Posterior cingulate gyrus (tissue), 11 donors: ENCODE measurements around the gene MYRIP.

ENCODE experiments used
- DNase-seq, 10 donors: peaks; one replicate each; pipeline versions ENCODE4 v3.0.0 to v3.0.0-alpha.2; 2020 to 2021; ENCODE audit warnings: mixed read lengths in 3 of 10
- intact Hi-C: fragments of 100-400 bp; cut with DNase I; formaldehyde crosslinking; loops from one replicate; pipeline ENCODE4 v1.15.1; 2023

MYRIP gene

DNA sequence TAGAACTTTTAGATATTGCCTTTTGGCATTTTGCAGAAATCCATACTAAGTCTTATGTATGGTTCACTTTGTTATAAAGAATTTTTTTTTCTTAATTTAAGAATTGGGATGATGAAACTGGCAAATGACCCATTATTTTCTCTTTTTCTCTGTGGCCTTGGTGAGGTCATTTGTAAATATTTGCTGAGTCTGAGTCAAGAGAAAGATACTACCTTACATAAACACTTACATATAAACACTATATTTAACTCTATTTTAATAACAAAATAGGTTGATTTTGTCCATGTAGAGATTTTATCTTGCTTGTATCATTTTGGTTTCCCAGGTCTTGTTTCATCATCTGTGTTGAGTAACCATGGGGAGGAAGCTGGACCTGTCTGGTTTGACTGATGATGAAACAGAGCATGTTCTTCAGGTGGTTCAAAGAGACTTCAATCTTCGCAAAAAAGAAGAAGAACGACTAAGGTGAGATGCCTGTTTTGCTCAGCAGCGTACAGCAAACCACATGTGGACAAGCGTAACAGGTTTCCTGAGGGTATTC, 91.1 kb downstream of the MYRIP start:
- intact Hi-C loops, result no loop called here
- DNase-seq, result no peak

DNA sequence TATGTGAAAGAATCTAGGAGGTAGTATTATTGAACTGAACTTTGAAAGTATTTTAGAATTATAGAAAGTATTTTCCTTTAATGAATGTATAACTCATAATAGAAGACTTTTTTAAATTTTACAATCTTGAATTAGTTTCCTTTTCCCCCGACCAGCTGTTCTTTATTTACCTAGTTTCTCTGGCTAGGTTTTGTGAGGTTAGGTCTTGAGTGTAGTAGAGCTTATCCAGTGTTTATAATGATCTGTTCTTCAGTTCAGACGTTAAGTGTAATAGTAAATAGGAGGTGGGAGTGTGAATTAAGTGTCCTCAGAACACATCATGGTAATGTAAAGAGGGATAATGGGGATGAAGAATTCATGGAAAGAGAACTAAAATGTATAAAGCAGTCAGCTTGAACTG, 93.8 kb downstream of the MYRIP start:
- intact Hi-C loops, result no loop called here
- DNase-seq, result no peak

DNA sequence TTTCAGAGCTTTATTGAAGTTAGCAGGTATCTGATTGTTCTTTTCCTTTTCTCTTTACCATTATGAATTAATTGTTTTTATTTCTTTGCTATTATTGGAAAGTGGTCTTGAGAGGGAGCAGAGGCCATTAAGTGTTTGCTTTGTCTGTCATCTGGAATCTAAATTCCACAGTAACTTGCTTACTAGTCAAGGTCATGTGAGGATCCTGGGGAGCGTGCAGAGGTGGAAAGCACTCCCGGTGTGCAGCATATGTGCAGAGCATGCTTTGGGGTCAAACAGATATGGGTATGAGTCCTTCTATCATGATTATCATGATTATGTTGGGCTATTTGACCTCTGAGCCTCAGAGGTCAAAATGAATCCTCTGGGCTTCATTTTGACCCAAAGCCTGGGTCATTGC, 96.4 kb downstream of the MYRIP start:
- intact Hi-C loops, result no loop called here
- DNase-seq, result no peak

DNA sequence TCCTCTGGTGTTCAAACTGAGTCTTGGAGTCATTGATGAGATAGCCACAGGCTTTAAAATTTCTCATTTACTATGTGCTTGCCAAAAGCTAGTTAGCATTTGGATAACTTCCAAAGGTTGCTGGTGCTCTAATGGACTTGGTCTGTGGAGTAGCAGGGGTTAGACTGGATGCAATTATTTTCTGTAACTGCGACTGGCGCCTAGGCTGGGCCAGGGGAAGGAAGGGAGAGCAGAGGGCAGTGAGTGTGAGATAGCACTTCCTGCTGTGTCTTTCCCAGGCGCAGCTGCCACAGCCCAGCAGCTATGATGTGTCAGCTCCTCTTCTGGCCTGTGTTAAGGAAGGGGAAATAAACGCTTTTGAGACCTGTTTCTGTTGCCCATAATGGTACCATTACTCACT, 98.6 kb downstream of the MYRIP start:
- intact Hi-C loops, result no loop called here
- peak in 1 of 10 donors; percentile 28 for DNase-seq

DNA sequence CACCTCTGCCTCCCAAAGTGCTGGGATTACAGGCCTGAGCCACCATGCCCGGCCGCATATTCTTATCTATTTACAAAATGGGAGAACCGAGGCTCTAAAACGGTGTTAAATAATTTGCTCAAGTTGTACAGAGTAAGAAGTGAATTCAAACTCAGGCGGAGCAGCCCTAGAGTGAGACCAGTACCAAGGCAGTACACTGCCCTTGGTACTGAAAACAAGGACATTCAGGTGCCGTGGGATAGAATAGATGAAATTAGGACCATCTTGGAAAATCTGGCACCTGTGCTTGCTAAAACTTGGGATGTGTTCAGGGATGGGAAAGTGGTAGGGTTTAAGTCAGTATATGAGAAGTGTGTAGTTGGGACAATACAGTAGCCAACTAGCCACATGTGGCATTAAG, 100.7 kb downstream of the MYRIP start:
- DNase-seq, result no peak
- intact Hi-C loops, result no loop called here

DNA sequence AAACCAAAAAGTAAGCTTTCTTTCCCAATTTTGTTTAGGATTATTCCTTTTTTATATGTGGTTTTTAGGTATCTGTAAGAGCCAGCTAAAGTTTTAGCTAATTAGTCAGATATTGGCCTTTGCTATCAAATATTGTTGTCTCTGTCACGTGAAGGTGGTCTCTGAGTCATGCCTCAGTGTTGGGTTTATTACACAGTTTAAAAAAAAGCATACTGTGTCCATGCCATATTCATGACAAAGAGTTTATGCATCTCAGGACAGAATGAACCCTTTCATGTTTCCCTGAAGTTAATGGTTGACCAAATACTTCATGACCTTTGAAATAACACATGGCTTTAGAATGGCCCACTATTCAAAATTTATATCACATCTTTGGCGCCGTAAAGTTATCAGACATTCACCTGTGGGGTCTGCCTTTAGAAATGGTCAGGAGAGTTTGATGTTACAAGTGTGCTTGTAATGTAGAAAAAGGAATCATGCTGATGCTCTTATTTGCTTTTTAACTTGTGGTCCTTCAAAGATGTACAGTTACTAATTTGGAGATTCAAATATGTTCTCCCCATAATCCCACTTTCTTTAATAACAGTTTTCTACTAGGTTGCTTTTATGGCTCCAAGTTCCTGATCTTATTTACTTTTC, 101.5 kb downstream of the MYRIP start:
- no peak for DNase-seq
- intact Hi-C loops, result no loop called here

DNA sequence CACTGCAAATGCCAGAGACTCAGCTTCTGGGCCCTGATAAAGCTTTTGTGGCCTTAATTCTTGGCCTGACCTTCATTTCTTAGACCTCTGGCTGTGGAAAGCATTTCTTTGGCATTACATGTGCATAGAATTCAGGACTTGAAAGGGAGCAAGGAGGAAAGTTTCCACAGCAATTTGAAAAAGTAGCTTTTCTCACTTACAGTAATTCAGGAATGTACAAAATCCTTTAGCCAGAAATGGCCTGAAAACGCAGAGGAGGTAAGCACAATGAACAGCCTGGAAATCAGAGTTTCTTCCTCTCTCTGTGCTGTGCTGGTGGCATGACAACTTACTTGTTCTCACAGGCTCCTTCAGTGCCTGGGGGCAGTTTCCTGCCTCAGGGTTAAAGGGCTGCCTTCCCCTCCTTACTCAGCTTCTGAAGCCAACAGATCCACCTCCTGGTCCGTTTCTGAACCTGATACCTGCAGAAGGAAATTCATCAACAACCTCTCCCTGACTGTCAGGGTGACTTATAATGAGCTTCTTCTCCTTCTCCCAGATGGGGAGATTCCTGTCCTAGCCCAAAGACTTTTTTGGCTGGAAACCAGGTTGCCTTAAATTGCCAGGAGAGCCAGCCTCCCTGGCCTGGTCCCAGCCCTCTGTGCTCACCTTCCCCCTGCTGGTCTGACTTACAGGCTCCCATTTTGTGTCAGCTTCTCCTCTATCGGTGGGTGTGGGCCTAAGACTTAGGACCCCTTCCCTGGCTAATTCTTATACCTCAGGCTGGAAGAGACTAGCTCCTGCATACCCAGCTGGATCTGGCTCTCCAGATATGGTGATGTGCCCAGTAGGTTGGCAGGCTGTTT, 102.3 kb downstream of the MYRIP start:
- DNase-seq, result no peak
- intact Hi-C loops, result no loop called here

DNA sequence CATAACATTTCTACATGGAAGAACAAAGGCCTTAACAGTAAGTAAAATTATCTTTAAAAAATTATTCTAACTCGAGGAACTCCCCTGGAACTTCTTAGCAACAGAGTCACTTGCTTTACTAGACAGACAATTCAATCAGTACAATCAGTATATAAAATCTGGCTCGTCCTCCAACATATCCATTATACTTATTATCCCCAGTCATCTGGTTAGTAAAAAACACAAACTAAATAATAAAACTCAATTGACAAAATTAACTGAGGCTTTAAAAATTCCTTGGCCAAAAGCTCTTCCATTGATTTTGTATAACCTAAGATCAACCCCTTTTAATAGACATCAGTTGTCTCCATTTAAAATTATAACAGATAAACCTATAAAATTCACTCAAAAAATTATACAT, 105.6 kb downstream of the MYRIP start:
- no peak for DNase-seq

DNA sequence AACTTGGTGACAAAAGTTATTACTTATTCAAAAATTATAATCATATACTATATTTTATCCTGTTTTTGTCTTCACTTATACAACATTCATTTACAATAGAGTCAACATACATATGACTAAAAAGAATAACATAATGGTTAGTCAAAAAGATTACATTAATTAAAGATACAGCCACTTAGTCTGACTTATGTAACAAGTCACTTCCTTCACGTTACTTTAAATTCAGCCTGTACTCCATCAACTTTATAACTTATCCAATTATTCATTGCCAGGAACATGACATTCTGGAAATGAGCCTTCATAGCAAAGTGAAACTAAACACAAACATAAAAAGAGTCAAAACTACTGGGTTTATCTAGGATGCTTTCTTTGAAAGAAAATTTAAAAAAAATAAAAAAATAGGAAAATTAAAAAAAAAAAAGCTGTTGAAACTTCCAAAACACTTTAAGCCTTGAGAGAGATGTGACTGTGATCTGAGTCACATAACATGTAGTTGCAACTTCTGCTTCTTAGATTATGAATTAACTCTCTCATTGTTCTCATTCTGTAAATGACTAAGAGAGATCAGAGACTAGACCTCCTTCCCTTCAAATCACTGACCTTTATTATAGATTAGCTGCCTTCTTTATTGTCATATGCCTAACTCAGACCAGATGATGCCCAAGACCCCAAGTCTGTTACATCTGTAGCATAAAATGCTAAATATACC, 107.8 kb downstream of the MYRIP start:
- intact Hi-C loops, result no loop called here
- DNase-seq, result no peak

More for the DNA sequence above, 105.6 kb downstream of the MYRIP start:
- intact Hi-C loops, result no loop called here

DNA sequence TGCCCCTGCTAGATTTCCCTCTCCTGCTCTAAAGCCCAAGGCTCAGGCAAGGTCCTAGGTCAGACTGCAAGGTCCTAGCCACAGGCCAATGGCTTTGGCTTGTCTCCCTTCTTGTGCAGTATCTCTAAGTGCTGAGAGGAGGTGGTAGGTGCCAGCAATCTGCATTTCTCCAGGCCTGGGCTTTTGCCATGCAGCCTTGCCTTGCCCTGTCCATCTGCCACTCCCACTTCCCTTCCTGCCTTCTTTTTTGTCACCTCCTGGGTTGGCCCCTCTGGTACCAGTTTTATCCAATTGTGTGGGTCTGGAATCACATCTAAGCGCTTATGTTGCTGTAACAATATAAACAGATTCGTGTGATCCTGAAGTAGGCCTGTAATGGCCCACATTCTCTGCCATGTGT, 109.9 kb downstream of the MYRIP start:
- intact Hi-C loops, result no loop called here
- peak in 1 of 10 donors; percentile 67 for DNase-seq

DNA sequence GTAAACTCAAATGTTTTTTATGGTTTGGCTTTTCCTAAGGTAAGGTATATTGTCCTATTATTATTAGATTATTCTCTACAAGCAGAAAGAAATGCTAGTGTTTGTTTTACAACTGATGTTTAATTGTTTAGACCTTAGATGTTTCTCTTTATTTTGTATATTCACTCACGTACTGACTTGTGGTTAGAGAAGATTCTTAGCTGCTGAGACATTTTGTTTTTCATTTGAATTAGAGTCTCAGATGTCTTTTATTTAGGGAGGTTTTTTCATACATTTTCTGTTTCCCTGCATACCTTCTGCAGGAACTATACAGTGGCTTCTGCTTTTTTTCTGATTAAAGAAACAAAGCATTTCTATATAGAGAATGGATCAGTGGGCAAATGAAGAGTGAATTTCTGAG, 110.9 kb downstream of the MYRIP start:
- intact Hi-C loops, result no loop called here
- DNase-seq, result no peak

DNA sequence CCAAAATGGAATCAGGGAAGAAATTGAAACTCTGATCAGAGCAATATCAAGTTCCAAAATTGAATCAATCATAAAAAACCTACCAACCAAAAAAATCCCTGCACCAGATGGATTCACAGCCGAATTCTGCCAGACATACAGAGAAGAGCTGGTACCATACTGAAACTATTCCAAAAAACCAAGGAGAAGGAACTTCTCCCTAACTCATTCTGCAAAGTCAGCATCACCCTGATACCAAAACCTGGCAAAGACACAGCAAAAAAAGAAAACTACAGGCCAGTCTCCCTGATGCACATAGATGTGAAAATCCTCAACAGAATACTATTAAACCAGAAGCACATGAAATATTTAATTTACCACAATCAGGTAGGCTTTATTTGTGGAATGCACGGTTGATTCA, 118.1 kb downstream of the MYRIP start:
- DNase-seq, result no peak
- intact Hi-C loops, result no loop called here

DNA sequence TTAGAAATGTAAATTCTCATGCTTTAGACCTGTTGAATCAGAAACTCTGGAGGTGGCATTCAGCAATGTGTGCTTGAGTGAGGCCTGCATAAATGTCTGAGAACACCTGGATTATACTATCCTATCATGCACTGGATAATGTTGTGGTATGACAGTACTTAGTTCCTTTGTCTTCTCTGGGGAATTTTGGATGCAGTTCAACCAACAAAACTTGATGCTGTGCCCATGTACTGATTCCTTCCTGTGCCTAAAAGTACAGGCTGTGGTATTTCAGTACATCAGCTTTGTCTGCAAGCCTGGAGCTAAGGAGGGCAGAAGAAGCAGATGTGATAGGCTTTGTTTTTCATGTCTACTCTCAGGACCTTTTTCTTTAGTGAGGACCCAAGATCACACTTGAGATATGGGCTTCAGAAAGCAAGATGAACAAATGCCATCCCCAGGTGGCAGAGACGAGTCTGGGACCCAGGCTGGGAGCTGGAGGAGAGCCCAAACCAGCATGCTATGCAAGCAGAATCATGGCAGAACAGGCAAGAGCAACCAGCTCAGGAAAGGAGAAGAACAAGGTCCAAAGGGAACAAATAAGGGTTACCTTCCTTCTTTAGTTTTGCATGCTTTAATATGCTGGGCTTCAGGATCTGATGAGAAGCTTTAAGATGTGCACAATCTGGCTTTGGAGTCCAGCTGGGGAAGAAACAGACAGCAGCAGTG, 124.7 kb downstream of the MYRIP start:
- intact Hi-C loops, result no loop called here
- DNase-seq, result no peak

DNA sequence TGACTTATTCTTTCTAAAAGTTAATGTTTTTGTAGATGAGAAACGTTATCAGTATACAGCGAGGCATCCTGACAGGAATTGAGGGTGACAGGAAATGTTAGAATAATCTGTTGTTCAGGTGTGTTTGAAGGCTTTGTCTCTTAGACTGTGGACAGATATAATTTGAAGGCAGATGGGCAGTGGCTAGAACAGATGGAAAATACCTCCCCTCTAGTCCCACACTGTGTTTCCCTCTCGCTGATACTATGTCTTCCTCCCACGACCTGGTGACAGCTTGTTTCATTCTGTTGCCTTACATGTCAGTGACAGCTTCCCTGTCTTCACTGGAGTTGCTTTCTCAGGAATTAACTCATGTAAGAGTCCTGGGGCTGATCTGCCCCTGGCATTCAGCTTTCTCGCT, 125.3 kb downstream of the MYRIP start:
- DNase-seq, result no peak
- intact Hi-C loops, result no loop called here

DNA sequence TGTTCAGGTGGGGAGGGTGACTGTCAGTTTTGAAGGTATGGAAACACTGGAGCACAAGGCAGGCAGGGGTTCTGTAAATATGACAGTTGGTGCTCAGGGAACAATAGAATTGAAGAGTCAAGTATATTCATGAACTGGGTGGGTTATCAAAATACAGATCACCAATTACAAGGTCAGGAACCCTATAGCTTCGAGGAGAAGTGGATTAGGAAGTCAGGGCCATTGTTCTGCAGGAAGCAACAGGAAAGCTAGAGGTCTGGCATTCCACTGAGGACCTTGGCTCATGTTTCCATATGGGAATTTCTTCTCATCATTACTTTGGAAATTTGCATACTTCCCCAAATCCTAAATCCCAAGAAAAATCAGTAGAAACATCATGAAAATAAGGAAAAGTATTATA, 125.9 kb downstream of the MYRIP start:
- DNase-seq, result no peak
- intact Hi-C loops, result no loop called here

DNA sequence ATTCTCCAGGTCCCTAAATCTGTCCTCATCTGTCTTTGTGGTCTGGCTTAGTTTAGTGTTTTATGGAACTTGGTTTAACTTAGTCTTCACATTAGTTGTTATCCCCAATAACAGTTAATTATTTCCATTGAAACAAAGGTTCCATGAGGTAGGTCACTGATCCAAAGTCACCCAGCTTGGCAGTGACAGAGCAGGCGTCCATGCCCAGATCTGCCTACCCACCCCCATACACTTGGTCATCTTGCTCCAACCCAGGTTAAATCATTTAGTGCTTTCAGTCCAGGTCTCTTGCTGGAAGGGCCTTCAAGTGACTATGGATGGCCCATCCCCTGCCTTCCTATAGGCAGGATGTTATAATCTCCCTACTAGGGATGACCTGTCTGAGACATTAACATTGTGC, 127.4 kb downstream of the MYRIP start:
- intact Hi-C loops, result no loop called here

DNA sequence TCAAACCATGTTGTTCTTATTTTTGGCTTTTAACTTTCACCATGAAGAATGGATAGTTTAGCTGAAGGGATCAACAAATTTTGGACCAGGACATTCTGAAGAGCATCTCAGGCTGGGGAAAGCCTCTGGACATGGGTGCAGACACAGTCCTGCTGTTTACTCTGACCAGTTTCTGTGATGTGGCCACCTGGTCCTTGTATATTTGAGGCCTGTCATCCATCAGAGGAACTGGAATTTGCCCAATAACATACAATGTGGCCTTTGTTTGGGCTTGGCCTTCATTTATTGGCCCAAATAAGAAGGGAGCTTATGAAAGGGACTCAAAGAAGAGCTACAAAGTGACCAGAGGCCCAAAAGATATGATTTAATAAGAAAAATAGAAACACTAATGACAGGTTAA, 127.9 kb downstream of the MYRIP start:
- DNase-seq, result peak in 3 of 10 donors; percentile 16 to 48 (median 36)
- intact Hi-C loops, result no loop called here

More for the DNA sequence above, 127.4 kb downstream of the MYRIP start:
- no peak for DNase-seq

DNA sequence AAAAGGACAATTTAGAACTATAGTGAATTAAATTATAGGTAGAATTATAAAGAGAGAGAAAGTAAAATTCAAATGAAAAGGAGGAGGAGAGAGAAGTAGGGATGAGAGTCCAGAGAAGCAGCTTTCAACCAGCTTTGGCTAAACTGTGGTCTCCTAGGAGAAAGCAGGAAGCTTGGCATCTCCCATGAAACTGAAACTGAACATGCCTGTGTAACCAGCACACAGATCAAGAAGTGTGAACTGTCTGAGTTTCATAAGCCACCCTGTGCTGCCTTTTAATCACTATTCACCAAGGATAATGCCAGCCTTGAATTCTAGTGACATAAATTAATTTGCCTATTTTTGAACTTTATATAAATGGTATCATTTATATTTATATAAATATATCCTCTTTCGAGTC, 128.5 kb downstream of the MYRIP start:
- no peak for DNase-seq
- intact Hi-C loops, result no loop called here

DNA sequence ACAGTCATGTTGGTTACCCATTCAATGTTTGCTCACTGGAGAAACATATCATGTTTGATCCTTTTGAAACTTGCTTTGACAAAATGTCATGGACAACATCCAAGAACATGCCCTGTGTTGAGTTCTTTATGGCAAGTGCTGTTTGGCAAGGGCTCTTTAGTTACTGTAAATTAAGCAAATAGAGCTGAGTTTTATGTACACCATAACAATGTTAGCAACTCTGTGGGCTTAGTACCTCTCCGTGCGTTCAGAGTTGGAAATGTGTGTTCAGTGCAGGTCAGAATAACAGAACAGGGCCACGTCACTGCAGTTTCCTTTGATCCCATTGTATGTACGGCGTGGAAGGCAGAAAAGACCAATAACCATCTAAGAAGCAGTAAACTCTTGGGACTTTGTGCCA, 132.5 kb downstream of the MYRIP start:
- no peak for DNase-seq

DNA sequence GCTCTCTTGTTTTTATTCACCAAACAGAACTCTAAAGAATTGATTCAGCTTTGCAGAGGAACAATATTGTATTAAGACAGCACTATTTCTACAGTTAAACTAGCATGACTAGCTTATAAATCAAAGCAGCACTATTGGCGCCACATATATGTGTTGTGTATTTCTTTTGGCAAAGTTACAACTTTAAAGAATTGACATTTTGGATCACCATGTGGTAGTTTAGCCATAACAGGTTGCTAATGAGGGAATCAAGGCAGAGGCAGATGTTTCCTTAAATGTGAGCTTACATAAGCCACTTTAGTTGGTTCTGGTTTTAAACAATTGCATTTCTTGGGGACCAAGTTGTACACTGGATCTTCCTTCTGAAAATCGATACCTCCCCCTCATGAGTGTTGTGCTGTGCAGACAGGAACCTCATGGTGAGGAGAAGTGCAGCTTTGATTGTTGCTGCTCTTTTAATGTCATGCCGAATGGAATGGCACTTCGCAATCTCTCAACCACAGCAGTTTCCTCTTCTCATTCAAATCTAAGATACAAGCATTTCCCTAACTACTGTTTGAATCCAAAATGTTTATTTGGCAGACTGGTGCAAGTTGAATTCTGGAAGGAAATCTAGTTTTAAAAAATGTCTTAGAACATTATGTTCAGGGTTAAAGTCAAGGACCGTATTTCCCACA, 151.2 kb downstream of the MYRIP start:
- intact Hi-C loops, result no loop called here
- no peak for DNase-seq

More for the DNA sequence above, 132.5 kb downstream of the MYRIP start:
- intact Hi-C loops, result no loop called here
